ENCODE results near the gene ATOH8.

Gene ATOH8

DNA sequence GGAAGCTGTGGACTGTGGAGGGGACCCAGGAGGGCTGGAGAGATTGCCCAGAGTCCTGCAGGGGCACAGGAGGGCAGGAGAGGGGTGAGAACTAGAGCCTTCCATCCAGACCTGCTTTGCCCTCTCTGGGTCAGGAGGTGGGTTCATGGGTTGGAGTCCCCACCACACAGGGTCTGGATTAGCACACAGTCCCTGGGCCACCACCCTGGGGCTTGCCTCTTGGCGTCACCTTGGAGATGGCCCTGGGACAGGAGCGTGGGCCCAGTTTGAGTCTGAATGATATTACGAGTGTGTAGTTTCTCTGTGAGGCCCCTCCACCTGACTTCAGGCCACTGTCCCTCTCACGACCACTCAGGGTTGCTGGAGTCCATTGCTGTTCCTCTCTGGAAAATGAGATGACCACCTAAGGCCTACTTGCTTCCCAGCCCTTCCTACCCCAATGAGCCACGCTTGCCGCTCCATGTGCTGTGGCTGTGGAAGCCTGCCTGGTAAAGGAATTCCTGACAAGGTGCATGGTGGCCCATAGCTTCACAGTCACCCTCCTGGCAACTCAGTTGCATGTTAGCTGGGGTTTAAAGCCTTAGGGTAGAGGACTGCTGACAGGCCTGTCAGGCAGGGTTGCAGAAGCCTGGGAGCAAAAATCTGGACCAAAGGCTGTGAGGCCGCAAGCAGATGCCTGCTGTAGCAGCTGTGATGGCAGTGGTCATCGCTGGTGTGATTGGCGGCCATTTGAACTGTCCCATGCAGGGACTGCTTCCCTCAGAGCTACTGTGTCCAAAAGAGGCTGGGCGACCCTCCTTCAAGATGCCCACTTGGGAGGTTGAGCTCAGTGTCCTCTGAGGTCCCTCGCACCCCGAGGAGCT, 14.2 kb downstream of the ATOH8 start:
- intact Hi-C loops (cut with DNase I): no loop called here
- DNase-seq: no peak

DNA sequence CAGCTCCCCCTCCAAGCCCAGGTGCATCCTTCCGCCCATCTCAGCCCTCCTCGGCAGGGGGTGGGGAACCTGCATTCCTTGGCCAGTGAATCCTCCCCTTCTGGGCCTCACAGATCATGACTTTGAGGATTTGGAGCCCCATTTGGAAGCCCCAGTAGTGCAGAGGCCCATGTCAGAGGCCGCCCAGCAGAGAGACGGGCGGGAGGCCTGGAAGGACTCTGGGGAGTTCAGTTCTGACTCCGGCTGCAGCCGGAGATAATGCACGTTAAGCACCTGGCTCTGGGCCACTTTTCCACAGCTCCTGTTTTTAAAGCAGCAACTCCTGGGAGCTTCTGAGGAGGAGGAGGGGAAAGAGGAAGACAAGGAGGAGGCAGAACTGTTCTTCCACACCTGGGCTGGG, 14.9 kb downstream of the ATOH8 start:
- DNase-seq: no peak
- intact Hi-C loops (cut with DNase I): no loop called here

DNA sequence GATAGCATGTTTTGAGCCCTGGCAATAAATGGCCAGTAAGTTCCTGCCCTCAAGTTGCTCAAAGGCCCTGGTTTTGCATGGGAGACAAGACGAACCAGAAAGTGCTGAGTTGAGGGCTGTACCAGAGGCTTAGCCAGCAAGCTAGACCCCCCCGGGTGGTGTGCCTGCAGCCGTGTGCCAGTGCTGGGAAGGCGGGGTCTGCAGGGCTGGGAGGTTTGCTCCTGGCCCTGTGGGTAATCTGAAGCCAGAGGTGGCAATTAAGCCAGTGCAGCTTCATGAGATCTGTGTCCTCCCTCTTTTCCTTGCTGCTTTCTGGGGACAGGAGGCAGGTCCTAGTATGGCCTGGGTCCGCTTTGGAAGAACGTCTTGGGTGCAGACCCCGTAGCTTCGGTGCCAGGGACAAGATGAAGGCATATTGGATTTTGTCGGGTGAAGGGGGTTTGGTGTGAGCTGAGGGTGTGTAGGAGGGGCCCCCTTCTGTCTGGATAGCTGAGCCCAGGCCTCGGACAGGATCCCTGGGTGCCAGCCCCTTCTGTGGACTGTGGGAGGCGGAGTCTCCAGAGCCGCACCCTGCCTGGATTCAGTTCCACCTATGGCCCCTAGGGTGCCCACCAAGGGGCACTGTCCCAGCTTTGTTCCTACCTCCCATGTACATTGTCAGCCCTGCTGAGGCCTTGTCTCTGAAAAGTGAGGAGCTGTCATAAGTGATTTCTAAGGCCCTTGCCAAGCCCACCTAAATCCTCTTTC, 15.6 kb downstream of the ATOH8 start:
- intact Hi-C loops (cut with DNase I): no loop called here
- no peak for DNase-seq

DNA sequence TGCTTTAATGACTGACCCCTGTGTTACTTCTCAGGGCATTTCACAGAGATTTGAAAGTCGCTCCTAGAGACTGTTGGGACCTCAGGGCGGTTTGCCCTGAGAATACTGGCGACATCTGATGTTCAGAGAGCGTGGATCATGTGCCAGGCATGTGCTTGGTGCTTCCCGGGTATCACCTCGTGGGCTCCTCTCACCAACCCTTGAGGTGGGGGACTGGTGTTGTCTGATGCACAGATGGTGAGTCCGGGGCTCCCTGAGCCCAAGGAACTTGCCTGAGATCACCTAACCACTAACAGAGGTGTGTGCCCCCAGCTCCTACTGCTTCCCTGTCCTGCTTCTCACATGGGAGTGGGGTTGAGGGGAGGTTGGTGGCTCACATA, 16.2 kb downstream of the ATOH8 start:
- no peak for DNase-seq
- intact Hi-C loops (cut with DNase I): loop anchor here (5.0 kb wide), 1 partner anchor 33 kb away; no protein-coding TSS in a partner anchor

GRCh38 chr2:85770369-85770768, 16.6 kb downstream of the ATOH8 start:
- DNase-seq: no peak
- intact Hi-C loops (cut with DNase I): loop anchor here (5.0 kb wide), 1 partner anchor 33 kb away; no protein-coding TSS in a partner anchor

DNA sequence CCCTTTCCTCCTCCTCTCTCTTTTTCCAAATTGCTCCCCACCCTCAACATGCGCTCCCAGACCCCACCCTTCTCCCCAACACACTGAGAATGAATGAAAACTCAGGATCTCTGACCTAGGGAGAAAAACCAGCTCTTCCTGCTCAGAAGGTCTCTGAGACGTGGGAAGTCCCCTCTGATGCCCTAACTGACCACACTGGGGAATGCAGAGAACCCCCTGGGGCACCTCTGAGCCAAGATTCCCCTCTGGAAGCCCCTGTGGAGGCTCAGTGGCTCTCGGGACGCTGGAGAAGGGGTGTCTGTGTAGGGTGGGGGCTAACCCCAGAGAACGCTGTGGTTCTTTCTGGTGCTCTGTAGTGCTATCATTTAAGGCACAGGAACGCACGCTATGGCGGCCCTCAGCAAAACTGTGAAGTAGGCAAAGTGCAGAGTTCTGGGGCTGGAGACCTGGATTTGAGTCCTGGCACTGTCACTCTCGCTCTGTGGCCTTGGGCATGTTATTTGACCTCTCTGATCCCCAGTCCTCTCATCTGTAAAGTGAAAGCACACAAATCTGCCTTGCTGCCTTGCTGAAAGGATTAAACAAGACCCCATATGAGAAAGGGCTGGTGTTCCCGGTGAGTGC, 17.1 kb downstream of the ATOH8 start:
- intact Hi-C loops (cut with DNase I): loop anchor here (5.0 kb wide), 1 partner anchor 34 kb away; no protein-coding TSS in a partner anchor
- DNase-seq: no peak

DNA sequence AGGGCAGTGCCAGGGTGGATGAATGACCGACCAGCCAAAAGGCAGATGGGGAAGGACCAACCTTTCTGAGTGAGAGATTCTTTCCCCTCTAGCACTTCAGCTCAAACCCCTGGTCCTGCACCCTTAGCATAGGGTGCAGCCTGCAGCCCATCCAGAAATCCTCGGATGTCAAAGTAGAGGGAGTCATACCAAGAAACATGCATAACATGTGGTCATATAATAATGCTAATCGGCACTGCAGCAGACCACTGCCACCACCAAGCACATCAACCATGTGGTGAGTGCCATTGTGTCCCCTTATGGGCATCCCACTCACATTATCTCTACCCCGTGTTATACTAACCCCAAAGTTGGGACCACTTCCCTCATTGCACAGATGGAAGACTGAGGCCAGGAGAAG, 17.7 kb downstream of the ATOH8 start:
- DNase-seq: no peak
- intact Hi-C loops (cut with DNase I): loop anchor here (5.0 kb wide), 1 partner anchor 34 kb away; no protein-coding TSS in a partner anchor

DNA sequence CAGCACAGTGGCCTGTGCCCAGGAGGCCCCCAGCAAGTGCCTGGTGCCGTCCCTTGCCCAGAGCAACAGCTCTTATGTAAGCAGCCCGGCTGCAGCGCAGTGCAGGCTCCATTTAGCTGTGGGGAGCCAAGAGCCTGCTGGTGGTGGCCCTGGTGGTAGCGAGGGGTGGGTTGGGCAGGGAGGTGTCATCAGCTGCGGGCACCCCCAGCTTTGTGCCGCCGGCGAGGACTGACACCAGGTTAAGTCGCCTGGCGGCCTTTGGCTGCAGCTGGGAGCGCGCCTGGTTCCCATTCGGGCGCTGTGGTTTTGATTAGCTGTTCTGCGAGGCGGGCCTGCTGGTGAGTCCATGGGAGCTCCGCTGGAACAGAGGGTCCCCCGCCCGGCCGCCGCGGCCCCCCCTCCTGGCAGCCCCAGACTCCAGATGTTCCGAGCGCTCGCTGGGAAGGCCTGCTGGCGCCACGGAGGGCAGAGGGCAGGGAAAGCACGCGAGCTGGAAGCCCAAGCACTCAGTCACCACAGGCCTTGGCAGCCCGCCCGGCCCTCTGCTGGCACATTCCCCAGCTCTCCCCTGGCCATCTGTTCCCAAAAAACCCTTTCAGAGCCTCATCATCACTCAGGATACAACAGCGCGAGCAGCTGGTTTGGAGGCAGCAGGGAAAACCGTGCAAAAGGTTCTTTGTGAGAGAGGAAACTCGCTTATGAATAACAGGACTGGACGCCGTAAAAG, 18.4 kb downstream of the ATOH8 start:
- peak; percentile 92 to 99 (median 96) for DNase-seq
- intact Hi-C loops (cut with DNase I): loop anchor here (2.0 to 5.0 kb wide), 2 partner anchors 25 to 35 kb away; no protein-coding TSS in a partner anchor

DNA sequence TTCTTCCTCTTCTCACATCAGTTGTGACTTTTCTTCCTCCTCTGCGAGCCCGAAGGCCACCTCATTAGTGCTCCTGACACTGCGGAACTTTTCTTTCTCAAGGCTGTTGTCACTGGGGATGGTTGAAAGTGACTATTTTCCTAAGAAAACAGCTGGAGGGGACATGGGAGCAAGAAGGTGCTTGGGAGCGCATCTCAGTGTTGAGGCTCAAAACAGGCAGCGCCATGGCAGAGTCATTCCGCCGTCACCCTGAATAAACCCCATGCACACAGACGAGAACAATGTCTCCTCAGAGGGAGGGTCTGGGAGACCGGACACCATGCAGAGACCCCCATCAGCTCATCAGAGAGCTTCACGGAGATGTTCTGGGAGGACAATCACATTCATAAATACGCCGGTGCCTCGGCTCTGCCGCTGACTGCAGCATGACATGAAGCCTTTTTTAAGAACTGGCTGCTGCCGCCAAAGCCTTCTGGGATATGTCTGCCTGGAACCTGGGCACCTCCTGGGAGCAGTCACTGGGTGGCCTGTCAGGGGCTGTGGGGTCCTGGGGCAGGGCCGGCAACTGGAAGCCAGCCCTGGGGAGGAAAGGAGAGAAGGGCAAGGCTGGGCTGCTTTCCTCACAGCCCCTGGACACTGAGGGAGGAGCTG, 19.2 kb downstream of the ATOH8 start:
- peak in 1 of 10 donors; percentile 84 for DNase-seq
- intact Hi-C loops (cut with DNase I): loop anchor here (2.0 to 5.0 kb wide), 2 partner anchors 24 to 36 kb away; no protein-coding TSS in a partner anchor

DNA sequence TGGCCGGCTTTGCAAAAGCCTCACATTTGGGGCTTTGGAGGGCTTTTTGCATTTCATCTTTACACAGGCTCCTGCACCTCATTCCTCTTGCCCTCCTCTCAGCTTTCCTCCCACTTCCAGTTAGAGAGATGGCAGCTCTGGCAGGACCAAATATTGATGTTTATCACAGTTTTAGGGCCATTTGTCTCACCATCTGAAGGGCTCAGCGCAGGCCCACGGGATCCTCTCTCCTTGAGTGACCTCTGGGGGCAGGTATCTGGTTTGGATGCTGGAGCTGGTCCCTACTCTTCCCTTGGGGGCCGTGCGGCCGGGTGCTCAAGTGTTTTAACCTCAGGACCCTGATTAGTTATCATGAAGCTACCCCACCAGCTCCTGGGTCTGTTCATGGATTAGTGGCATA, 19.9 kb downstream of the ATOH8 start:
- intact Hi-C loops (cut with DNase I): loop anchor here (2.0 to 5.0 kb wide), 2 partner anchors 23 to 36 kb away; no protein-coding TSS in a partner anchor
- DNase-seq: no peak

DNA sequence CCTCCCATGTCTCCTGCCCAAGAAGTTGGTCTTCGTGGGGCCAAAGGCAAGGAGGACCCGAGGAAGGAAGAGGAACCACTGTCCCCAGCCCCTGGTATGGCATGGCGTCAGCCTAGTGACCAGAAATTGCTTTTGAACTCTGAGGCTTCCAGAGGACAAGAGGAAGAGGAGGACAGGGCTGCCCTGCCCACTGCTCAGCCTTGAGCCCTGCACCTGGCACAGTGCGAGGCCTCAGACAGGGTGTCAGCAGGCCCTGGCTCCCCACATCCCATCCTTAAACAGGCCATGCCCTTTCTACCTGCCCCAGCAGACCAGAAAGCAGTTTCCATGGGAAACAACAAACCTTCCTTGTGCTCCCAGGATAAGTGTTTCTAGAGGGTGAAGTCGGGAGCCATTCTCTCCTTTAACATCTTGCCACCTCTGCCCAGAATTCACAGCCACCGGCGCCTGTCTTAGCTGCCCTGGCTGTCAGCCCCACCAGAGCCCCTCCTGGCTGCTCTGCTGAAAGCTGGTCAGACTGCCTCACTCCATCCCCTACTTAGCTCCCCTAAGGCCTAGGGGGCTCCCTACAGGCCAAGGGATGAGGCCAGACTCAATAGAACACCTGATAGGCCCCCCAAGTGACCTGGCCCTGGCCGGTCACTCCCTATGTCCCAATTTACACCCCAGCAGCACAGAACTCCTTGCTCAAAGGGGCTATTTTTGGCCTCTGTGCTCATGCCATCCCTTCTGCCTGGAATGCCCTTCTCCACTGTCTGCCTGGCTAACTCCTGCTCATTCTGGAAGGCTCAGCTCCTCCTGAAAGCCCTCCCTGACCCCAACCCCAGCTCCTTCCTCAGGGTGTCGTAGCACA, 20.6 kb downstream of the ATOH8 start:
- DNase-seq: no peak
- intact Hi-C loops (cut with DNase I): loop anchor here (5.0 kb wide), 1 partner anchor 37 kb away; no protein-coding TSS in a partner anchor

DNA sequence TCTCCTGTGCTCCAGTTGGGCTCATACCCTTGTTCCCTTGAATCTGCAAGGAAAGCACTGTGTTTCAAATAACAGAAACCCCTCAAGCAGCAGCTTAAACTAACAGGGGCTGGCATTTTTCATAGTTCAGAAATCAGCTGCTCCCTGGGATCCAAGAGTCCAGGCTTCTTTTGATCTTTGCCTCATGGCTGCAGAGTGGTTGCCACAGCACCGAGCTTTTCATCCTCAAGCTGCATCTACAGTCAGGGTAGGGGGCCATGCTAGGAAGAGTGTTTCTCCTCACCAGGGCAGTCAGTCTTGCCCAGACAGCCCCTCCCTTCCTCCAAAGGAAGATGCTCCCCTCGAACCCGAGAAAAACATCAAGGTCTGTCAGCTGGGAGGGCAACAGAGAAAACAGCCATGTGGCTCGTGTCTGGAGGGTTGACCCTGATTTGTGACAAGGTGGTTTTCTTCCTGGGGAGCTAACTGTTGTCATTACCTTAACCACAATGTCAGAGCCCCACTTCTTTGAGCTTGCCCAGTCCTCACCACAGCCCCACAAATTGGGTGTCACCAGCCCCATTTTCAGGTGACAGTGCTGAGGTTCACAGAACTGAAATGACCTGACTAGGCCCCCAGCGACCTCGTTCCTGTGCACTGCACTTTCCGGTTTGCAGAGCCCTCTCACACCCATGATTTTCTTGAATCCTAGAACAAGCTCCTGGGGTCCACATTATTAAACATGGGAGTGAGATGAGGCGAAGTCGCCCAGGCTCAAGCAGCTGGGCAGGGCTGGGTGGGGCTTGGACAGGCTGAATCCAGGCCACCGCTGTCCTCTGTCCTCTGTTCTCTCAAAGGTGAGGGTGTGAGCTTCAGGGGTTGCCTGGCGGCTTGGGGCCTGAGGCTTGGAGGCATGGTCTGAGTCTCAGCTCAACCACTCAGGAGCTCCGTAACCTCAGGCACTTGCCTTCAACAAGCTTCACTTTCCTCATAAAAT, 21.9 kb downstream of the ATOH8 start:
- no peak for DNase-seq
- intact Hi-C loops (cut with DNase I): no loop called here

GRCh38 chr2:85776672-85777071, 22.9 kb downstream of the ATOH8 start:
- intact Hi-C loops (cut with DNase I): no loop called here
- DNase-seq: peak in 1 of 10 donors; percentile 22

GRCh38 chr2:85777441-85777861, 23.7 kb downstream of the ATOH8 start:
- intact Hi-C loops (cut with DNase I): no loop called here

DNA sequence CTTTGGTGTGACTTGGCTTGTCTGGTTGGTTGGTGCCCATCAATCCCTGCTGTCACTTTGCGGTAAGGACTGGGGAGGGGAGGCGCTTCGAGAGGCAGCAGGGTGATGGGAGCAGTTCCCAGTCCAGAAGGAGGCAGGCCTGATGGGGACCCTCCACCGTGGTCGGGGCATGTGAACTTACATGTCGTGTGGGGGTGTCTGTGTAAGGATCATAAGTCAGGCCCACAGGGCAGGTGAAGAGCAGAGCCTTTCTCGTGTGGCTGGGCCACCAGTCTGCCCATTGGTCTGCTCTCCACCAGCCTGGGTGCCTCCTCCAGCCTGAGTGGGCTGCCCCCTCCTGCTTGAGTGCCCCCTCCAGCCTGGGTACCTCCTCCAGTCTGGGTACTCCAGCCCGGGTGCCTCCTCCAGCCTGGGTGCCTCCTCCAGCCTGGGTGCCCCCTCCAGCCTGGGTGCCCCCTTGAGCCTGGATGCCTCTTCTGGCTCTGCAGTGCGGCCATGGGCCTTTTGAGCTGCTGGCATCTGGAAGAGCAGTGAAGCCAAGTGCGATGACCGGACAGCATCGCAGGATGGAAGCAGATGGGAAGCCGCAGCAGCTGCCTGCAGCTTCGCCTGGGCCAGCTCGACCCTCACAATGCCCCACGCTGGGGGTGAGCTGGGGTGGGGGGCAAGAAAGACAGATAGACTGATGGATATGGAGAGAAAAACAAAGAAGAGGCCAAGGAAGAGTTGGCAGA, 25.0 kb downstream of the ATOH8 start:
- intact Hi-C loops (cut with DNase I): no loop called here
- peak in 2 of 10 donors; percentile 73 to 89 for DNase-seq

More at GRCh38 chr2:85777441-85777861, 23.7 kb downstream of the ATOH8 start:
- peak in 1 of 10 donors; percentile 33 for DNase-seq

GRCh38 chr2:85779641-85780315, 26.0 kb downstream of the ATOH8 start:
- peak in 3 of 10 donors; percentile 33 to 68 (median 53) for DNase-seq
- intact Hi-C loops (cut with DNase I): no loop called here
